Vagina (tissue), 2 donors: ENCODE results near the gene ACIN1. TPM values are rescaled to one million over a fixed set of nuclear protein-coding genes. Genes with fewer than 3 reads are reported as not detected.
A peak's percentile ranks its signal among the peaks of the same experiment; 100 is the strongest.
"Not testable (repeated sequence)": the region's sequence is repeated elsewhere in the genome, so short reads cannot be mapped to it uniquely, and the experiment has no call there.

Experiments used
- DNase-seq, 2 donors: peaks; one replicate each; pipeline ENCODE4 v3.0.0-alpha.2; 2017; ENCODE audit errors: extremely low spot score in 2 of 2
- H3K27ac ChIP-seq: fragments of 200-600 bp; sonication (generic); one replicate; pipeline ENCODE4 v1.5.1; 2019
- H3K27me3 ChIP-seq: fragments of 200-600 bp; sonication (generic); one replicate; pipeline ENCODE4 v1.5.1; 2019
- H3K36me3 ChIP-seq, 2 donors: fragments of 200-600 bp; sonication (generic); one replicate each; pipeline ENCODE4 v1.5.1; 2017 to 2019
- H3K4me1 ChIP-seq: fragments of 200-600 bp; sonication (generic); one replicate; pipeline ENCODE4 v1.5.1; 2019
- H3K4me3 ChIP-seq, 2 donors: fragments of 200-600 bp; sonication (generic); 1 replicate in 1 of 2; 2 replicates in 1 of 2; pipeline ENCODE4 v1.5.1; 2016 to 2019
- H3K9me3 ChIP-seq: fragments of 200-600 bp; sonication (generic); one replicate; pipeline ENCODE4 v1.5.1; 2019
- POLR2A ChIP-seq, 2 donors: fragments of 450-650 bp; IDR thresholded peaks; one replicate each; pipeline ENCODE4 v1.6.1; 2017; ENCODE audit warnings: antibody characterized with exemption in 2 of 2, mild to moderate bottlenecking in 2 of 2, moderate library complexity in 2 of 2
- POLR2AphosphoS5 ChIP-seq, 2 donors: sonication (generic); formaldehyde crosslinking; IDR thresholded peaks; one replicate each; pipeline ENCODE4 v1.9.0; 2017; ENCODE audit warnings: antibody characterized with exemption in 2 of 2, mild to moderate bottlenecking in 2 of 2, low read depth in 1 of 2; ENCODE audit not compliant: insufficient read depth in 1 of 2
- intact Hi-C: fragments of 100-400 bp; cut with DNase I; formaldehyde crosslinking; loops from one replicate; pipeline ENCODE4 v1.15.1; 2023
- total RNA-seq: library from RNA; depleted of rRNA; stranded (reverse); fragments of >200 nt; gene quantifications from one replicate; pipeline ENCODE4 v1.2.3, GENCODE V29; 2016
- TF ChIP-seq, protein P1 (sequence below), 3 experiments: fragments of 450-650 bp in 2 of 3; fragments of 200-600 bp in 1 of 3; sonication (generic) in 1 of 3; IDR thresholded peaks; one replicate each; pipeline ENCODE4 v1.5.1; 2017 to 2019; ENCODE audit warnings: antibody characterized with exemption in 3 of 3, mild to moderate bottlenecking in 2 of 3, moderate library complexity in 2 of 3

The ACIN1 gene
- total RNA-seq, 1 donor from 2014 or later: 121 TPM

DNA sequence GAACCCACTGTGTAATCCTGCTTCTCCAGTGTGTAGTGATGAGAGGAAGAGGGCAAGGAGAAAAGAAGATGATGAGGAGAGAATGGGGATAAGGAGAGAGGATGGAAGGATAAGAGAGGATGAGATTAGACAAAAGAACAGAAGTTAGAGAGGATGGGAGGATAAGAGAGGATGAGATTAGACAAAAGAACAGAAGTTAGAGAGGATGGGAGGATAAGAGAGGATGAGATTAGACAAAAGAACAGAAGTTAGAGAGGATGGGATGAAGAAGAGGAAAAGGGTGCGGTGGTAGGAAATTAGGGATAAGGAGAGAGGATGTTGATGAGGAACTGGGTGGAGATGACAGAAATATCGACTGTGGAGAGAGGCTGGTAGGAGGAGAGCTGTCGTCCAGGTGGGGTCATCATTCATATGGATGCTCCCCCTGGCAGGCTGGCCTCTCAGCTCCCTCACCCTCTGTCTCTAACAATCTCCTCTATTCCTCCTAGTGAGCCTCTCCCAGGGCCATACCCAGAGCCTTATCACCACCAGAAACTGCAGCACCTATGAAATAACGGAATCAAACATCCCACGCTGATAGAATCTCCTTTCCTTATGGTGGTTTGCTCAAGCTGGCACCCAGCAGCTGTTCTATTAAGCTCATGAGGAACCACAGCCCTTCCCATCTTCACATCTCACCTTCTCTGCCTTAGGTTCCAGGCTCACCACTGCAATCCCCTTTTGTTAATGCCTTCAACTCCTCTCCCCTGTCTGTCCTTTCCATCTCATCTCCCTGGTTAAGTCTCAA lies 15.8 kb upstream of the ACIN1 start:
- Histone ChIP-seq H3K9me3 (no peaks in the 10 kb centered on the region), H3K36me3 (no peaks in the 10 kb centered on the region), H3K27me3 (no peaks in the 10 kb centered on the region), H3K4me3 (no peak overlapping the region), H3K27ac (no peak overlapping the region), H3K4me1 (no peaks in the 10 kb centered on the region)
- no peak for DNase-seq
- TF ChIP-seq, protein P1, sequence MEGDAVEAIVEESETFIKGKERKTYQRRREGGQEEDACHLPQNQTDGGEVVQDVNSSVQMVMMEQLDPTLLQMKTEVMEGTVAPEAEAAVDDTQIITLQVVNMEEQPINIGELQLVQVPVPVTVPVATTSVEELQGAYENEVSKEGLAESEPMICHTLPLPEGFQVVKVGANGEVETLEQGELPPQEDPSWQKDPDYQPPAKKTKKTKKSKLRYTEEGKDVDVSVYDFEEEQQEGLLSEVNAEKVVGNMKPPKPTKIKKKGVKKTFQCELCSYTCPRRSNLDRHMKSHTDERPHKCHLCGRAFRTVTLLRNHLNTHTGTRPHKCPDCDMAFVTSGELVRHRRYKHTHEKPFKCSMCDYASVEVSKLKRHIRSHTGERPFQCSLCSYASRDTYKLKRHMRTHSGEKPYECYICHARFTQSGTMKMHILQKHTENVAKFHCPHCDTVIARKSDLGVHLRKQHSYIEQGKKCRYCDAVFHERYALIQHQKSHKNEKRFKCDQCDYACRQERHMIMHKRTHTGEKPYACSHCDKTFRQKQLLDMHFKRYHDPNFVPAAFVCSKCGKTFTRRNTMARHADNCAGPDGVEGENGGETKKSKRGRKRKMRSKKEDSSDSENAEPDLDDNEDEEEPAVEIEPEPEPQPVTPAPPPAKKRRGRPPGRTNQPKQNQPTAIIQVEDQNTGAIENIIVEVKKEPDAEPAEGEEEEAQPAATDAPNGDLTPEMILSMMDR (IDR thresholded peaks at IDR 0.05): no peak
- no peak for TF ChIP-seq POLR2AphosphoS5 (IDR thresholded peaks at IDR 0.05; ENCODE audit: insufficient read depth in 1 of 2, low read depth in 1 of 2)
- TF ChIP-seq POLR2A (IDR thresholded peaks at IDR 0.05): no peak
- intact Hi-C loops: no loop called here

DNA sequence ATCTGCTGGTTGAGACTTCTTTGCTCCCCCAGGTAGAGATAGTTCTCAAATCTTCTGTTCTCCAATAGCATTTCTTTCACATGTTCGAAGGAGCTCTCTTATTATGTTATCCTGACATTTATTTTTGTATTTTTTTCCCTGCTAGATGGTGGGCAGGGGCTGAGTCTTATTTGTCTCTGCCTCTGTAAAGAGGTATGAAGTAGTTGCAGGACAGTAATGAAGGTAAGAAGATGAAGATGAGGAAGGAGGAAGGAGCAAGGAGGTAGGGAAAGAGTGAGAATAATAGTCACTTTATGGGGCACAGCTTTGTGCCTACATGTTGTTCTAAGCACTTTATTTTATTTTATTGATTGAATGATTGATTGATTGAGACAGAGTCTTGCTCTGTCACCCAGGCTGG lies 14.8 kb upstream of the ACIN1 start:
- intact Hi-C loops: no loop called here
- Histone ChIP-seq H3K9me3 (no peaks in the 10 kb centered on the region), H3K4me1 (no peaks in the 10 kb centered on the region), H3K27me3 (no peaks in the 10 kb centered on the region), H3K27ac (no peak overlapping the region), H3K36me3 (no peaks in the 10 kb centered on the region), H3K4me3 (no peak overlapping the region)
- TF ChIP-seq POLR2A (IDR thresholded peaks at IDR 0.05) (no peak), POLR2AphosphoS5 (IDR thresholded peaks at IDR 0.05; ENCODE audit: insufficient read depth in 1 of 2, low read depth in 1 of 2) (no peak)
- TF ChIP-seq, protein P1 (IDR thresholded peaks at IDR 0.05): no peak
- no peak for DNase-seq

DNA sequence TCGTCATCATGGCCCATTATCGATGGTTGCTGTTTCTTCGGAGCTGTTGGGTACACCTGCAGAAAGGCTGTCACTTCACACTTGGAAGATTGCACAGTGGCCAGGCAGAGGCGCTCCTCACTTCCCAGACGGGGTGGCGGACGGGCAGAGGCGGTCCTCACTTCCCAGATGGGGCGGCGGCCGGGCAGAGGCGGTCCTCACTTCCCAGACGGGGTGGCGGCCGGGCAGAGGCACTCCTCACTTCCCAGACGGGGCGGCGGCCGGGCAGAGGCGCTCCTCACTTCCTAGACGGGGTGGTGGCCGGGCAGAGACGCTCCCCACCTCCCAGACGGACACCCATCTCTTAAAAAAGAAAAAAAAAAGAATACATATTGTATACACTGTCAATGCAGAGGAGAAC lies 13.2 kb upstream of the ACIN1 start:
- H3K9me3 ChIP-seq, DNase-seq, H3K36me3 ChIP-seq, intact Hi-C loops, H3K27ac ChIP-seq, H3K4me3 ChIP-seq, H3K4me1 ChIP-seq, H3K27me3 ChIP-seq: not testable (repeated sequence)

DNA sequence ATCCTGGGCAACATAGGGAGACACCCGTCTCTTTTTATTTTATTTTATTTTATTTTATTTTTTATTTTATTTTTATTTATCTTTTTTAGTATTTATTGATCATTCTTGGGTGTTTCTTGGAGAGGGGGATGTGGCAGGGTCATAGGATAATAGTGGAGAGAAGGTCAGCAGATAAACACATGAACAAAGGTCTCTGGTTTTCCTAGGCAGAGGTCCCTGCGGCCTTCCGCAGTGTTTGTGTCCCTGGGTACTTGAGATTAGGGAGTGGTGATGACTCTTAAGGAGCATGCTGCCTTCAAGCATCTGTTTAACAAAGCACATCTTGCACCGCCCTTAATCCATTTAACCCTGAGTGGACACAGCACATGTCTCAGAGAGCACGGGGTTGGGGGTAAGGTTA lies 12.7 kb upstream of the ACIN1 start:
- intact Hi-C loops, H3K36me3 ChIP-seq, H3K4me3 ChIP-seq, H3K4me1 ChIP-seq, H3K9me3 ChIP-seq, H3K27me3 ChIP-seq, H3K27ac ChIP-seq, DNase-seq: not testable (repeated sequence)

DNA sequence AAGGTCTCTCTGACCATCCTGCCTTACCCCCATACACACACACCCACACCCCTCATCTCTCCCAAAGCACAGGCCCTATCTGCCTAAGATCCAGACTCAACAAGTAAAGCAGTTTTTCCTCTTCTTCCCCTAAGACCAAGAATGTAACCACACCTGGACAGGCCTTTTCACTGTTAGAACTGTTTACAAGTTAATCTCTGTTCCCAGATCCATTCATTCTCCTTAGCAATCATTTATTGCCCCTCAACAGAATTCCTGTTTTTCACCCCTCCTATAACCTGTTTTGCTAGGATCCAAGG lies 11.8 kb upstream of the ACIN1 start:
- no peak overlapping the region for H3K27ac ChIP-seq
- H3K36me3 ChIP-seq: no peaks in the 10 kb centered on the region
- H3K9me3 ChIP-seq: no peaks in the 10 kb centered on the region
- H3K4me3 ChIP-seq: no peak overlapping the region
- intact Hi-C loops: no loop called here
- H3K4me1 ChIP-seq: no peaks in the 10 kb centered on the region
- TF ChIP-seq, protein P1 (IDR thresholded peaks at IDR 0.05): no peak
- TF ChIP-seq POLR2A (IDR thresholded peaks at IDR 0.05) (no peak), POLR2AphosphoS5 (IDR thresholded peaks at IDR 0.05; ENCODE audit: insufficient read depth in 1 of 2, low read depth in 1 of 2) (no peak)
- H3K27me3 ChIP-seq: no peaks in the 10 kb centered on the region
- DNase-seq: no peak

DNA sequence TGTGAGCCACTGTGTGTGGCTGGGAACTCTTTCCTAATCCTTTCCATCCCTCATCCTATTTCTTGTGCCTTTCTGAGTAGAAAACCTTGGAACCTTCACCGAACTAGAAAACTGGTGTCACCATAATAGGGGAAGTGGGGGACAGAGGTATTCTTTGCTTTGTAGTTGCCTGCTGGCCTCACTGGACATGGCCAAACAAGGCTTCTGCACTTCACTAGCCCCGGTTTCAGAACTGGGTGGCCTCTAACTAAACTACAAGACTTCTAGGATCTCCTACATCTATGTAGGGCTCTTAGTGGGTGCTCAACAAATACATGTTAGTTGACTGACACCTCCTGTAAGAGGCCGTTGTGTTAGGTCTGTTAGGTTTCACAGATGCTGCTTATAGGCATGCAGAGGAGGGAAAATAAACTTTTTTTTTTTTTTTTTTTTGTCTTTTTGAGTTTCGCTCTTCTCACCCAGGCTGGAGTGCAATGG lies 10.4 kb upstream of the ACIN1 start:
- peak in 1 of 2 donors; percentile 3 for DNase-seq
- H3K4me1 ChIP-seq: no peaks in the 10 kb centered on the region
- TF ChIP-seq, protein P1 (IDR thresholded peaks at IDR 0.05): no peak
- TF ChIP-seq POLR2A (IDR thresholded peaks at IDR 0.05): no peak
- TF ChIP-seq POLR2AphosphoS5 (IDR thresholded peaks at IDR 0.05; ENCODE audit: insufficient read depth in 1 of 2, low read depth in 1 of 2): no peak
- H3K27ac ChIP-seq: no peak overlapping the region
- H3K9me3 ChIP-seq: no peaks in the 10 kb centered on the region
- no peaks in the 10 kb centered on the region for H3K36me3 ChIP-seq
- H3K4me3 ChIP-seq: no peak overlapping the region
- no peaks in the 10 kb centered on the region for H3K27me3 ChIP-seq
- intact Hi-C loops: no loop called here
